NOMO-1 treated with DMSO at 0.1 percent for 48 hours (cell line): ENCODE data around the gene CCDC86.

Source experiments
- DNase-seq: peaks from one replicate; lab custom pipeline; 2025; ENCODE audit not compliant: unreplicated experiment; lab: John Stamatoyannopoulos, UW

Gene CCDC86

DNA sequence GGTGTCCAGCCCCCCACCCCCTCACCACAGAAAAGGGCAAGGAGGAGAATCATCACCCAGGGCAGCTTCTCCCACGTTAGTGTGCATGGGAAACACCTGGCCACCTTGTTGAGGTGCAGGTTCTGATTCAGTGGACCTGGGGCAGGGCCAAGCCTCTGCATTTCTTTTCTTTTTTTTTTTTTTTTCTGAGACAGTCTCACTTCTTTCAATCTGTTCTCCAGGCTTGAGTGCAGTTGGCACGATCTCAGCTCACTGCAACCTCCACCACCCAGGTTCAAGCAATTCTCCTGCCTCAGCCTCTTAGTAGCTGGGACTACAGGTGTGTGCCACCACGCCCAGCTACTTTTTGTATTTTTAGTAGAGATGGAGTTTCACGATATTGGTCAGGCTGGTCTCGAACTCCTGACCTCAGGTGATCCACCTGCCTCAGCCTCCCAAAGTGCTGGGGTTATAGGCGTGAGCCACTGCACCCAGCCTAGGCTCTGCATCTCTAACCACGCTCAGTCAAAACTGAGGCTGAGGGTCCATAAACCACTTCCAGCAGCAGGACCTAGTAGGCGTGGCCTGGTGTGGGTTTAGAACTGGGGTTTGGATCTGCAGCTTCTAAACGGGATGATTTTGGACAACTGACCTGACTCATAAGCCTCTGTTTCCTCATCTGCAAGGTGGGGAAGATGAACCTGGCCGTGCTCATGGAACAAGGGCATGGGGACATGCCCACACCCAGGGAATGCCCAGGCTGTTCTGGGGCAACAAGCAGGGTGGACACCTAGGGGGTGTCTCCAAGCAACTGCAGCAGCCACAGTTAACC, 26.2 kb downstream of the CCDC86 start:
- no peak for DNase-seq

DNA sequence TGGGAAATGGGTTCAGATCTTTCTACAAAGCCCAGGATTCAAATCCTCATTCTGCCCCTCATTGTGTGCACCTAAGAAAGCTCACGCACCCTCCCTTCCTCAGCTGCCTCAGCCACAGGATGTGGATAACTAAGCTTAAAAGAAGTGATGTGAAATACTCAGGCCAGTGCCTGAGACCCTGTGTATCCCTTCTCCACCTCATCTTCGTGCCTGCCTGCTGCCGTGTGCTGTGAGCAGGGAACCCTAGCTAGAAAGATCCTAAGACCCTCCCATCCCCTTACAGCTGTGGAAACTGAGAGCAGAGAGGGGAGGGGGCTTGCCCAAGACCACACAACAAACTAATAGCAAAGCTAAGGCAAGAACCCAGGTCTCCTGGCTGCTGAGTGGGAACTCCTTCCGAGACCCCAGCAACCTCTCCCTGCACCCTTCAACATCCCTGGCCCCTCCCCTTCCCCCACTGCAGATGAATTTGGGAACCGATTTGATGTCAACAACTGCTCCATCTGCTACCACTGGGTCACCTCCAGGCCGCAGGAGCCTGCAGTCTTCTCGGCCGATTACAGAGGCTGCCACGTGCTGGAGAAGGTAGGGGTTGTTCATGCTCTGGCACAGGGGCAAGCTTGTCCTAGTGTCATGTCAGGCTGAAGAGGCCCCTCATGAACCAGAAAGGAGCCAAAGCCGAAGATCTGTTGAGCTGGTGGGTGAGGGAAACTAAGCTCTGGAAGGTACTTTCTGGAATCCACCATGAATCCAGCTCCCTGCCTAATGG, 27.0 kb downstream of the CCDC86 start:
- no peak for DNase-seq

DNA sequence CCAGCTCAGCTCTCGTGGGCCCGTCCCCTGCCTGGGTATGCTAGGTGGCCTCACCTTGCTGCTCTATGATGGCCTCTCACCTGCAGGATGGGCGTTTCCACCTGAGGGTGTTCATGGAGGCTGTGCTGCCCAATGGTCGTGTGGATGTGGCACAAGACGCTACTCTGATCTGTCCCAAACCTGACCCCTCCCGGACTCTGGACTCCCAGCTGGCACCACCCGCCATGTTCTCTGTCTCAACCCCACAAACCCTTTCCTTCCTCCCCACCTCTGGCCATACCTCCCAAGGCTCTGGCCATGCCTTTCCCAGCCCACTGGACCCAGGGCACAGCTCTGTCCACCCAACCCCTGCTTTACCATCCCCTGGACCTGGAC, 27.5 kb downstream of the CCDC86 start:
- DNase-seq, result no peak

DNA sequence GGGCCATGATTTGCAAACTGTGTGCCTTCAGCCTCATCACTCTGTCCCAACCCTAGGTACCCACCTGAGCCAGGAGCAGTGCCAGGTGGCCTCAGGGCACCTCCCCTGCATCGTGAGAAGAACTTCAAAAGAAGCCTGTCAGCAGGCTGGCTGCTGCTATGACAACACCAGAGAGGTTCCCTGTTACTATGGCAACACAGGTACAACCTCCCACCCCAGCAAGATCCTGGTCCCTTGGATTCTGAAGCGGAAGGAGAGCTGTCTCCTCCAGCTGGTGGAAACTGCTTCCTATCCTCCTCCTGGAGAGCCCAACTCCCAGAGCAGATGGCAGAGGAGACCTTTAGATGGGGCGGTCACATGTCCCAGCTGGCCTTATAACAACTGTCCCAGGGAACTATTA, 28.4 kb downstream of the CCDC86 start:
- DNase-seq, result no peak

DNA sequence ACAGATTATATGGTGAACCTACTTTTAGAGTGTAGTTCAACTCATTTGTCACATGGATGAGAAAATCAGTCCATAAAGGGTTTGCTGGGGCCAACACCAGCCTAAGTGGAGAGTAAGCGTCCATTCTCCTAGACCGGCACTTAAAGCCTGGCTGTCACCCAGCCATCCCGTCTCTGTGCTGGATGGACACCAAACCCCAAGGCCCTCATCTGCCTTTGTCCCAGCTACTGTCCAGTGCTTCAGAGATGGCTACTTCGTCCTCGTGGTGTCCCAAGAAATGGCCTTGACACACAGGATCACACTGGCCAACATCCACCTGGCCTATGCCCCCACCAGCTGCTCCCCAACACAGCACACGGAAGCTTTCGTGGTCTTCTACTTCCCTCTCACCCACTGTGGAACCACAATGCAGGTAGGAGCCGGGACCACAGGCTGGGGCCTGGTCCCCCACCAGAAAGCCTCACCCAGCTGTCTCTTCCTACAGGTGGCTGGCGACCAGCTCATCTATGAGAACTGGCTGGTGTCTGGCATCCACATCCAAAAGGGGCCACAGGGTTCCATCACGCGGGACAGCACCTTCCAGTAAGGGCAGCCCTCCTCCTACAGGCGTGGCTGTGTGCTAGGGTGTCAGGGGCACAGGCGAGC, 28.9 kb downstream of the CCDC86 start:
- no peak for DNase-seq

DNA sequence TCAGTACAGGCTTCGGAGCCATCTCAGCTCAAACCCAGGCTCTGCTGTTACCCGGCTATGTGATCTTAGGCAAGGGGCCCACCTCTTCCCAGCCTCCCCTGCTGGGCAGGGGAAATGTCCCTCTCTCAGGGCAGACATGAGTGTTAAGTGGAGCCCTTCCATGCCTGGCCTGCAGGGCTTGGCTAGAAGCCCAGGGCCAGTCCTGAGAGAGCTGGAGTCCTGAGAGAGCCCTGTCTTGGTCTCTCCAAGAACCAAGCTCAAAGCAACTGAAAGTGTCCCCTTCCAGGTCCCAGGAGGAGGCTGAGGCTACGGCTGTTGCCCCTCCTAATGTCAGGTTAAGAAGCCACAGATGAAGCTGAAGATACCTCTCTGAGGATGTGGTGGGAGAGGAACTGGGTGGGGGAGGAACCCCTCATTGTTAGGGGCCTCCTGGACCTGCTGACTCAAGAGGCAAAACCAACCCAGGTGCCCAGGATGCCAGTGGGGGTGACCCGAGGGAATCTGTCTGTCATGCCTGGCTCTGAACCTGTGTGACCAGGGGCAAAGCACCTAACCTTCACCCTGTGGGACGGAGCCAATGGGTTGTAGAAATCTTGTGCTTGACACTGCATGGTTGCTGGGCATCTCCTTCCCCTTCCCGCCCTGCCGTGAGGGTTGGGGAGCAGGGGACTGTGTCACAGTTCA, 29.6 kb downstream of the CCDC86 start:
- DNase-seq, result no peak

DNA sequence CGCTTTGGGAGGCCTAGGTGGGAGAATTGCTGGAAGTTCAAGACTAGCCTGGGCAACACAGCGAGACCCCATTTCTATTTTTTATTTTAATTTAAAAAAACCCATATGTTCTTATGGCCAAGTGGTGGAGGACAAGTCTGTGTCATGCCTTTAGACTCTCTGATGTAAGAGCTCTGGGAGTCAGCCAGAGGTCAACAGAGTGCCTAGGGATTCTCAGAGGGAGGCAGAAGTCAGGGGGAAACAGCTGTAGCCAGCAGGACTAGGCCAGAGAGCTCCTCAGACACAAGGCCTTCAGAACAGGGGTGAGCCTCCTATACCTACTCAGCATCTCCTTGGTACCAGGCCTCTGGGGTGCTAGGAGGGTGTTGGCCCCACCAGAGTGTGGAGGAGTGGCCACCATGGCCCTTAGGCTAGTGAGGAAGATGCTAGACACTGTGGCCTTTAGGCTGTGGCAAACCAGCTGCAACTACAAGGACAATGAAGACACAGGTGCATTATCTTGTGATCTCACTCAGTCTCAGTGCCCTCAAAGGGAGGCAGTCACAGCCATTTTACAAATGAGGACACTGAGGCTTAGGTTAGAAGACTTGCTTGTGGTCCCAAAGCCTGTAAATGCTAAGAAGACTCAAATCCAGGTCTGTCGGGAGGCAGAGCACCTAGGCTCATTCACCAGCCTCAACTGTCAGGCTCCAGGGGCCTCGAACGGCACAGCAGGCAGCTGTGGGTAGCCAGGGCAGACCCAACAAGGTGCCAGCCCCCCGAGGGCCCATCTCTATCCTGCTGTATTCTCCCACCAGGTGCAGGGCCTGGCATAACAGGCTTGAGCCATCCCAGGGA, 30.4 kb downstream of the CCDC86 start:
- no peak for DNase-seq

DNA sequence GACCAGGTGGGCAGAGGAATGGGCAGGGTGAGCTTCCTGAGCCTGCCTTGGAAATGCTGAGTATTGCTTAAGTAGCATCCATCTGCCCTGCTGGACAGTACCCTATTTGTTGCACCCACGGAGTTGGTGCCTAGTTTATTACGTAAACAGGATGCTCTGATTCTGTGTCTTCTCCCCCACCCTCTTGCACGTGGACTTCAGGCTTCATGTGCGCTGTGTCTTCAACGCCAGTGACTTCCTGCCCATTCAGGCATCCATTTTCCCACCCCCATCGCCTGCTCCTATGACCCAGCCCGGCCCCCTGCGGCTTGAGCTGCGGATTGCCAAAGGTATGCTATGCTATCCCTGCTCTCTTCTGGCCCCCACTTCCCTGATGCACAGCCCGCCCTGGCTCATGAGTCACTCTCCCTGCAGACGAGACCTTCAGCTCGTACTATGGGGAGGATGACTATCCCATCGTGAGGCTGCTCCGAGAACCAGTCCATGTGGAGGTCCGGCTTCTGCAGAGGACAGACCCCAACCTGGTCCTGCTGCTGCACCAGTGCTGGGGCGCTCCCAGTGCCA, 31.1 kb downstream of the CCDC86 start:
- DNase-seq, result no peak

DNA sequence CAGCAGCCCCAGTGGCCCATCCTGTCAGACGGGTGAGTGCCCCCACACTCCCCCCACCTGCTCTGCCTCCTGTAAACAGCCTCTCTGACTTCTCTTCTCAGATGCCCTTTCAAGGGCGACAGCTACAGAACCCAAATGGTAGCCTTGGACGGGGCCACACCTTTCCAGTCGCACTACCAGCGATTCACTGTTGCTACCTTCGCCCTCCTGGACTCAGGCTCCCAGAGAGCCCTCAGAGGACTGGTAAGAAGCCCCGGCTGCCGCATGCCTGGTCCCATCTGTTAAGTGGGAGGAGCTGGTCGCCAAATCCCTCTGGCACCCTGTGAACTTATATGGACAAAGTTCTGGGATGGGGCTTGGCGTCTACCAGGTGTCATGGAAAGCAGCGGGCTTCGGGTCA, 31.6 kb downstream of the CCDC86 start:
- no peak for DNase-seq

DNA sequence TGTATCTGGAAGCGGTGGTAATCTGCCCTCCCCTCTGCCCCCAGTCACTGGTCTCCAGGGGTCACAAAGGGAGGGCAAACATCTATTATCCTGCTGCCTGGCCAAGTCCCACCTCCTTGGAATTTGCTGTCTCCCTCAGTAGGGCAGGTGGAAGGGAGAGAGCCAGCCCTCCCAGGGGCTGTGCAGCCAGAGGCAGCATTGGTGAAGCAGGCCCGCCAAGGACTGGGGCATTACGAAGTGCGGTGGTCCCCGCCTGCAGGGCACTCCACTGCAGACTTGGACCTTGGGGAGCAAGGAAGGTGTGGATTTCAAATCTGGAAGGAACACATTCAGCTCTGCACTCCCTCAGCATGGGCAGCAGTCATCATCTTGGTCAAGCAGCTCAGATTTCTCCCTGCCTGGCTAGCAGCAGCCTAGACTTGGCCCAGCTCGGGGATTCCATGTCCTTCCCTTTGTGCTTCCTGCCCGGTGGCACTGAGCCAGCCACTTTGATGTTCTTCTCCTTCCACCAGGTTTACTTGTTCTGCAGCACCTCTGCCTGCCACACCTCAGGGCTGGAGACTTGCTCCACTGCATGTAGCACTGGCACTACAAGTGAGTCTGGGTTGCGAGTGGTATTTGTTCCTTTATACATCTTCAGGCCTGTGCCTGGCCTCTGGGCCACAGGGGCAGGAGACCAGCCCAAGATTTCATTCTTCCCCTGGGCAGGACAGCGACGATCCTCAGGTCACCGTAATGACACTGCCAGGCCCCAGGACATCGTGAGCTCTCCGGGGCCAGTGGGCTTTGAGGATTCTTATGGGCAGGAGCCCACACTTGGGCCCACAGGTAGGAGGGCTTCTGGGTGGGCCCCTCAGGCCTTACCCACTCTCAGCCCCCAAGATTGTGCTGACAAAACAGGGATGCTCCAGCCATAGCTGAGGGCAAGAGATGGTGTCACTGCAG, 32.8 kb downstream of the CCDC86 start:
- no peak for DNase-seq

DNA sequence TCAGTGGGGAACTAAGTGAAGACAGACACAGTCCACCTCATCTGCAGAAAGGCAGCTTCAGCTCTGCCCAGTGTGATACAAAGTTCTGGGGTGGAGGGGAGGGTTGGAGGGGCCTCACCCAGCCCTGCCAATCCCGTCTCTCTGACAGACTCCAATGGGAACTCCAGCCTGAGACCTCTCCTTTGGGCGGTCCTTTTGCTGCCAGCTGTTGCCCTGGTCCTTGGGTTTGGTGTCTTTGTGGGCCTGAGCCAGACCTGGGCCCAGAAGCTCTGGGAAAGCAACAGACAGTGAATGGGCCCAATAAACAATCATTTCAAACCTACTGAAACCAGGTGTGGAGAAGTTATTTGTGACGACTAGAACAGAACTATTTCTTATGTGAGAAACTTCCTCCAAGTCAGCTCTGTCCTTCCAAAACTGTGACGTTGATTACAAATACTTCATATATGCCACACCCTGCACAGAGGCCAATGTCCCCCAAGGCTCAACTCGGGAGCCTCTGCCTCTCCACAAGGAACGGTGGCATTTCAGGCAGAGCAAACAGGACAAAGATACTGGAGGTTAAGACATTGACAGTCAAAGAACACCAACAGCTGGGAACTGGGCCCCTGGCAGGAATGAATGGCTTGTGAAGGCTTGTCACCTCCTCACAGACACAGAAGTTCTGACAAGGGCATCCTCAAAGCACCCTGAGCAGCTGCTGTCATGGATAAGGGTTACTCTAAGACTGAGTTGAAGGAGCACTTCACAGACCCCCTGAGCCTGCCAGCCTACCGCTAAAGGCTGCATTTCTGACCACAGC, 33.7 kb downstream of the CCDC86 start:
- no peak for DNase-seq

DNA sequence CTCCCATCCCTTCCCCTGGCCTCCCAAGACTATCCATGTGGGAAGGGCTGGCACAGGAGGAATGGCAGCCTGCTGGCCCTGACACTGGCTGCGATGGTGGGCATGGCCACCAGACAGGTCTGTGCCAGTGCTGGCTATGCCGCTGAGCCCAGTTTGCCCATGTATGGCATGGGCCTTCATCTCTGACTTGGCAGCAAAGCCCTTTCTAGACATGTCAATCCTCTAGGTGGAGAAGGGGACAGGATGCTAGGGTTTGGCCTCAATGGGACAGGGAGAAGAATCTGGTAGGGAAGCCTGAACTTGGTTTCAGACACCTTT, 34.2 kb downstream of the CCDC86 start:
- no peak for DNase-seq

DNA sequence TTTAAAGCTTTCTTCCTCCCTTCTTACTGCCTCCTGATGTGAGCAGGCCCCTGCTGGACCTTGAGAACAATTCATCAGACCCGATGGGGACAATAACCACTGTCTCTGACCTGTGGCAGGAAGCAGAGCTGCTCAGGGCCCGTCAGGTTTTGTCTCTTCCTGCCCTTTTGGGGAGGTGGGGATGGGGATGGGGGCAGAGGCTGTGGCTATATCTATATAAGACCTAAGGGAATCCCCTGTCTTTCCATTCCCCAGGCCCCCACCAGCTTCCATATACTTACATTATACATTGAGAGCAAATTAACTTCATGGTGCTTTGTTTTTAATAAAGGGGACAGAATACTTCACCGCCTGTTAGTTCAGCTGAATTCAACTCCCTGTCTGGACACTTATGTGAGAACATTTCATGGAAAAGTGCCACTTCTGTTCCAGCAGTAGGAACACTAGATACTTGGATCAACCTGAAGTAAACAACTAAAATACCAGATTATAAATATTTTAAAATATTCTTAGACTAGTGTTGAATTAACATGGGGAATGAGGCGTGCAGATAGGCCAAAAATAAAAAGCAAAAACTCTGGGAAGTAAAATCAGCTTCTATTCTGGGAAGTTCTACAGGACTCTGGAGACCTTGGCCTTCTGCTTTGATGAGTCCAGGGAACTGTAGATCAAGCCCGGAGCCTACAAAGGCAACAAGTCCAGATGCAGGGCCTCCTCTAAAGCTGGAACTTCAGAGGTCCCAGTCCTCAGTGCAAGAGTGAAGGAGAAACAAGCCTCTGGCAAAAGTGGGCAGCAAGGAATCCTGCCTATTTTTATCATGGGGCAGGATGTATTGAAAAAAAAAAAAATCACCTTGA, 36.6 kb downstream of the CCDC86 start:
- no peak for DNase-seq

DNA sequence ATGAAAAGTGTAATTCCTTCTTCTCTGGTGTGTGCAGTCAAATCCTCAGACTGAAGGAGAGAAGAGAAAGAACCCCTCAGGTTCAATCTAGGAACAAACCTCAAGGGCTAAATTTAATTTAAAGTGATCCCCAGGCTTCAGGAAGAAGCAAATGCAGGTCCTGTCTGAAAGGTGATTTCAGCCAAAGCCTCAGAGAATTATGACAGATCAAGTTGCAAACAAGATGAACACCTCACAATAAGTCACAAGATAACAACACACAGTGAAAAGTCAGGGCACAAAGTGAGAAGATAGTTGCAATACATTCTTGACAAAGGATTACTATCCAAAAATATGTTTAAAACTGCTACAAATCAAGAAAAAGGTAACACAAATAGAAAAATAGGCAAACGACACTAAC, 37.2 kb downstream of the CCDC86 start:
- no peak for DNase-seq

DNA sequence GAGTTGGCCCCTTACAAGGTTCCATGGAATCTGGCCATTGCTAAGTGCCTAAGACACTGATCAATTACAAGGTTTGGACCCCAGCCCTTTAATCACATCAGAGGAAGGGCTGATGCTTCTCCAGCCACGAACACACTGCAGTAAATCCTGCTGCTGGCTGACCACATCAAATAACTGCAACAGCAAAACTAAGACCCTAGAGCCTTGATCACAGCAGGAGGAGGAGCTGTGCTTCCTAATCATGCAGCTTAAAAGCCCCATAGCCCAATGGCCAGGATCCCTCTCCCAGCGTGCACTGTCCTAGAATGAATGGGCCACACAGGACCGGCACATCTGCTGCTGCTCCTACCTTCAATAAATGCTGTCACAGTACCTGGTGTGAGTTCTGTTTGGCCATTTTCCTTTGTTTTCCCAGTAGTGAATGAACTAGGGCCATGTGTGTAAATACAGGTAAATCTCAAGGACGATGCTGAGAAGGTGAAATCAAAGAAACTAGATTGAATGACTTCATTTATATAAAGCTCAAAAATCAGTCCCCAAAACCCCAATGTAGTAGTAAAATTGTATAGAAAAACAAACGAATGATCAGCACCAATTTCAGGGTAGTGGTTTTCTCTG, 38.2 kb downstream of the CCDC86 start:
- no peak for DNase-seq

DNA sequence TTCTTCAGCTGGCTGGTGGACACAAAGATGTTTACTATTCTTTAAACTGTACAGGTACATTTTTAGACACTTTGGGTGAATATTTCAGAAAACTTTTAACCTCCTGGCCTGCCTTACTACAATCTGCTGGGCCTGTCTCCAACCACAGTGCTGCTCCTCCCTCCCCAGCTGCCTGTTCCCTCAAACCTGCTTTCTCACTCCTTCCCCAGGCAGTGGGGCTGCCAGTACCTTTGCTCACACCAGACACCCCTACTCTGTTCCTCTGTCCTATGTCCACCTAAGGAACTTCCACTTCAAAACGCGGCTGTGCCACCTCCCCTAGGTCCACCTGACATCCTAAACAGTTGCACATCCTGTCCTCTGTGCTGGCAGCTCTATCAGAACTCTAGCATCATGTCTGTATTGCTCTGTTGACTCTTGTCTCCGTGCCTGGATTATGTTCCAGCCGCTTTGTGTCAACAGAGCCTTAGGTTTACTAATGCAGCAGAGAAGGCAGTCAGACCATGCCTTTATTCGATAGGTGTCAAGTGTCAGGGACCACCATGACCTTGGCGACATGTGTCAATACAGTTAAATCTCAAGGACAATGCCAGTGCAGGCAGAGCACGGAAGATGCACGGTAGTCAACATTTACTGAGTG, 38.9 kb downstream of the CCDC86 start:
- DNase-seq, result no peak

DNA sequence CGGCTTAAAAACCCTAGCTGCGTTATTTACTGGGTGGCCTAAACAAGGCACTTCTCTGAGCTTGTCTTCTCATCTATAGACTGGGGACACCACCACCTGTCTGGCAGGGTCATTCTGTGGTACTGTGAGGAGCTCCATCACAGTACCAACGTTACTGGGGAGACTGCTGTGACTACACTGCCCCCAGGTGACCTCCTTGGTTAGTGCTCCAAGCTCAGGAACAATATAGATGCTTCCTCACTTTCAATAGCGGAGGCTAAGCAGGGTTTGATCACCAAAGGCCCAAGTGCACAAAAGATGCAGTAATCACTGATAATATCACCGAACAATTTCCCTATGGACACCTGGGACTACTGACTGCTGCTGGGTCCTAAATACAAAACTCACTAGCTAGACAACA, 45.6 kb downstream of the CCDC86 start:
- peak; percentile 8 for DNase-seq
